IMR-90 (cell line): ENCODE results near the gene PIGM. TPM values are rescaled to one million over a fixed set of nuclear protein-coding genes. Genes with fewer than 3 reads are reported as not detected.

Experiments
- ATAC-seq: fragments of 200-7000 bp; cut with Tn5 transposase; 2 replicates; pipeline ENCODE4 v1.9.1; 2020; ENCODE audit warnings: low read depth, mild to moderate bottlenecking, moderate library complexity
- BruUV-seq: library from RNA; stranded (reverse); fragments of 400-500 nt; replicated peaks from 2 replicates; lab custom pipeline; 2021; lab: Mats Ljungman, UMichigan
- CTCF ChIA-PET: fragments of 300-600 bp; formaldehyde crosslinking; extraction: SDS; loops from one replicate; lab custom pipeline; 2021; ENCODE audit warnings: antibody characterized with exemption; lab: Yijun Ruan, JAX
- POLR2A ChIA-PET: fragments of 300-600 bp; sonication (Branson Sonifier 250); formaldehyde crosslinking; loops from one replicate; lab custom pipeline; 2022; ENCODE audit warnings: antibody characterized with exemption; ENCODE audit not compliant: unreplicated experiment; lab: Charles Lee
- DNase-seq: peaks from one replicate; pipeline ENCODE4 v3.0.0; 2013
- H2AFZ ChIP-seq: replicated peaks from 2 replicates; pipeline ENCODE3; 2013; ENCODE audit warnings: low read length, mild to moderate bottlenecking; ENCODE audit not compliant: poor library complexity
- H2AK5ac ChIP-seq: 2 replicates; pipeline ENCODE4 v1.6.1; 2013; ENCODE audit warnings: low read depth, low read length, inconsistent platforms
- H2AK9ac ChIP-seq: replicated peaks from 2 replicates; pipeline ENCODE3; 2013; ENCODE audit warnings: mild to moderate bottlenecking, low read depth, low read length, moderate library complexity; ENCODE audit not compliant: poor library complexity
- H2BK120ac ChIP-seq: 2 replicates; pipeline ENCODE4 v1.6.1; 2013; ENCODE audit warnings: low read depth, low read length, inconsistent platforms
- H2BK15ac ChIP-seq: 3 replicates; pipeline ENCODE4 v1.6.1; 2013; ENCODE audit warnings: low read depth, low read length, inconsistent platforms
- H2BK20ac ChIP-seq: 2 replicates; pipeline ENCODE4 v1.6.1; 2013; ENCODE audit warnings: low read depth, mild to moderate bottlenecking, inconsistent platforms, low read length, moderate library complexity
- H2BK5ac ChIP-seq: 2 replicates; pipeline ENCODE4 v1.6.1; 2013; ENCODE audit warnings: mild to moderate bottlenecking, low read depth, low read length, inconsistent platforms; ENCODE audit not compliant: poor library complexity, severe bottlenecking
- H3K14ac ChIP-seq: replicated peaks from 2 replicates; pipeline ENCODE4 v1.6.1; 2013; ENCODE audit warnings: low read depth, low read length, inconsistent platforms
- H3K18ac ChIP-seq: 2 replicates; pipeline ENCODE4 v1.6.1; 2013; ENCODE audit warnings: low read depth, low read length, control low read depth
- H3K23ac ChIP-seq: 2 replicates; pipeline ENCODE4 v1.6.1; 2013; ENCODE audit warnings: low read depth, low read length, inconsistent platforms
- H3K27ac ChIP-seq: 2 replicates; pipeline ENCODE4 v1.5.1; 2013; ENCODE audit warnings: mild to moderate bottlenecking, control low read depth, low read length; ENCODE audit not compliant: insufficient read depth
- H3K27me3 ChIP-seq: 2 replicates; pipeline ENCODE4 v1.6.1; 2013; ENCODE audit warnings: low read length; ENCODE audit not compliant: control insufficient read depth, insufficient read depth
- H3K36me3 ChIP-seq: 2 replicates; pipeline ENCODE4 v1.6.1; 2013; ENCODE audit warnings: low read length, mixed read lengths; ENCODE audit not compliant: control insufficient read depth, insufficient read depth
- H3K4ac ChIP-seq: 2 replicates; pipeline ENCODE4 v1.6.1; 2013; ENCODE audit warnings: low read depth, low read length, inconsistent platforms
- H3K4me1 ChIP-seq: 2 replicates; pipeline ENCODE4 v1.6.1; 2013; ENCODE audit warnings: low read length, mixed read lengths; ENCODE audit not compliant: control insufficient read depth, insufficient read depth
- H3K4me2 ChIP-seq: 2 replicates; pipeline ENCODE4 v1.6.1; 2013; ENCODE audit warnings: low read depth, mild to moderate bottlenecking, control low read depth, low read length, moderate library complexity
- H3K4me3 ChIP-seq: 2 replicates; pipeline ENCODE4 v1.5.1; 2013; ENCODE audit warnings: low read depth, mild to moderate bottlenecking, control low read depth, low read length, moderate library complexity; ENCODE audit not compliant: insufficient read depth
- H3K56ac ChIP-seq: 2 replicates; pipeline ENCODE4 v1.6.1; 2013; ENCODE audit warnings: low read length, inconsistent platforms; ENCODE audit not compliant: insufficient read depth; ENCODE audit errors: extremely low read depth
- H3K79me1 ChIP-seq, 2 experiments: 2 replicates each; pipeline ENCODE4 v1.6.1; 2013; ENCODE audit warnings: low read length in 2 of 2, inconsistent platforms in 1 of 2, low read depth in 1 of 2
- H3K9ac ChIP-seq: 2 replicates; pipeline ENCODE4 v1.6.1; 2013; ENCODE audit warnings: low read depth, low read length, control low read depth
- H3K9me1 ChIP-seq: 2 replicates; pipeline ENCODE4 v1.6.1; 2013; ENCODE audit warnings: low read length, inconsistent platforms; ENCODE audit not compliant: insufficient read depth
- H3K9me3 ChIP-seq: 2 replicates; pipeline ENCODE4 v1.6.1; 2013; ENCODE audit warnings: low read length; ENCODE audit not compliant: control insufficient read depth, insufficient read depth
- H4K20me1 ChIP-seq: 2 replicates; pipeline ENCODE4 v1.6.1; 2013; ENCODE audit warnings: low read length, inconsistent platforms; ENCODE audit not compliant: insufficient read depth
- H4K5ac ChIP-seq: 2 replicates; pipeline ENCODE4 v1.6.1; 2013; ENCODE audit warnings: mild to moderate bottlenecking, low read depth, low read length, control low read depth
- H4K8ac ChIP-seq, 2 experiments: 2 replicates each; pipeline ENCODE4 v1.6.1; 2013; ENCODE audit warnings: low read depth in 2 of 2, low read length in 2 of 2, control low read depth in 1 of 2, inconsistent platforms in 1 of 2
- H4K91ac ChIP-seq: 2 replicates; pipeline ENCODE4 v1.6.1; 2013; ENCODE audit warnings: low read depth, low read length, inconsistent platforms; ENCODE audit not compliant: insufficient read depth
- WGBS, 2 experiments: methylation state at CpG; one replicate each; pipeline versions ENCODE4 v1.1.5 to v1.1.7; 2013; ENCODE audit warnings: missing lambda C conversion rate in 2 of 2; ENCODE audit not compliant: insufficient read length in 1 of 2; ENCODE audit errors: extremely low coverage in 2 of 2; 5-methylcytosine and 5-hydroxymethylcytosine counted together
- dilution Hi-C: fragments of 300-500 bp; cut with HindIII; formaldehyde crosslinking; loops from one replicate; pipeline ENCODE4 v1.14.3; 2018; ENCODE audit warnings: low sequenced_read_pairs; ENCODE audit not compliant: unreplicated experiment
- in situ Hi-C: fragments of 300-500 bp; cut with MboI; formaldehyde crosslinking; loops from 3 replicates; pipeline ENCODE4 v1.14.3; 2019; ENCODE audit warnings: low sequenced_read_pairs, inconsistent platforms, mixed read lengths
- intact Hi-C: fragments of 100-400 bp; cut with micrococcal nuclease; formaldehyde crosslinking; loops from 2 replicates; pipeline ENCODE4 v1.10.0; 2022
- polyA plus RNA-seq, 3 experiments: library from polyadenylated mRNA; depleted of rRNA; stranded (reverse); fragments of >200 nt; gene quantifications; 2 replicates each; pipeline ENCODE4 v1.2.3, GENCODE V29; 2012; ENCODE audit warnings: low replicate concordance in 1 of 3
- total RNA-seq: library from RNA; depleted of rRNA; stranded (reverse); fragments of >200 nt; gene quantifications from 2 replicates; pipeline ENCODE4 v1.2.3, GENCODE V29; 2012
- TF ChIP-seq, protein P1 (sequence below): fragments of 150-350 bp; IDR thresholded peaks from 2 replicates; pipeline ENCODE4 v1.6.1; 2017; ENCODE audit warnings: mild to moderate bottlenecking, antibody characterized with exemption, low read length, low read depth

Gene PIGM
- total and polyA plus RNA-seq, 2 of the 4 experiments (the other 2 are of a cell fraction): 2.9 TPM

DNA sequence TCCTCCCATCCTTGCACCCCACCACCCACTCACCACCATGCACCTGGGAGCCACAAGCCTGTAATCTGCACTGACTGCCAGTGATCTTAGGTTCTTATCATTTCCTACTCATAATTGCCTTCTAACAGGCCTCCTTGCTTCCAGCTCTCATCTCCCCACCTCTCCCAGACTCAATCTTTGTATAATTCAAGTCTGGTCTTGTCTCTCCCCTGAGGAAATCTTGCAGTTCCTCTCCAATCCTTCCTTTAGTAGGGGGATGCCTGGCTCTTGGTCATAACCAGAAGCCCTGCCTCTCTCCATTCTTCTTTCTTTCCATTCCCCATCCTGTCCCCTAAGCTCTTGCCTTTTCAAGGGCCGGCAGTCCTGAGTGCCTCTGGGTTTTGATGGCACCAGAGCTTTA is 27.8 kb downstream of the PIGM start:
- no peak overlapping the region for H2BK15ac ChIP-seq
- ATAC-seq: no peak
- H4K8ac ChIP-seq: no peak overlapping the region
- H3K9me1 ChIP-seq: no peaks in the 10 kb centered on the region
- no peak overlapping the region for H2AK9ac ChIP-seq
- no peaks in the 10 kb centered on the region for H3K9me3 ChIP-seq
- no peak overlapping the region for H3K27ac ChIP-seq
- H4K5ac ChIP-seq: no peak overlapping the region
- dilution Hi-C loops: no loop called here
- H3K4ac ChIP-seq: no peak overlapping the region
- no peak overlapping the region for H3K4me2 ChIP-seq
- no peaks in the 10 kb centered on the region for H4K20me1 ChIP-seq
- H3K23ac ChIP-seq: no peak overlapping the region
- DNase-seq: no peak
- intact Hi-C loops: no loop called here
- no peak overlapping the region for H3K14ac ChIP-seq
- ChIA-PET POLR2A (no interaction called here), CTCF (interaction anchor here (0.5 kb wide), 1 partner anchor 25 kb away, joined by 4 read pairs; no protein-coding TSS in a partner anchor)
- H2BK120ac ChIP-seq: no peak overlapping the region
- no peaks in the 10 kb centered on the region for H3K4me1 ChIP-seq
- H4K91ac ChIP-seq: no peak overlapping the region
- no peak overlapping the region for H3K4me3 ChIP-seq
- in situ Hi-C loops: loop anchor here (10.0 kb wide), 1 partner anchor 219 kb away; the partner anchor contains the start of gene DUSP23
- no peak overlapping the region for H3K56ac ChIP-seq
- no TSS peak for BruUV-seq
- H3K36me3 ChIP-seq: no peaks in the 10 kb centered on the region
- 88% methylated on average over 1 of the region's 1 CpG; no CpG with 5 or more reads in 1 of the 2 experiments for WGBS, 2 experiments
- H3K18ac ChIP-seq: no peak overlapping the region
- no peak overlapping the region for H3K9ac ChIP-seq
- no peak overlapping the region for H2BK5ac ChIP-seq
- H2AK5ac ChIP-seq: no peak overlapping the region
- H3K27me3 ChIP-seq: peaks cover 13% of the 10 kb centered on the region
- TF ChIP-seq, protein P1, sequence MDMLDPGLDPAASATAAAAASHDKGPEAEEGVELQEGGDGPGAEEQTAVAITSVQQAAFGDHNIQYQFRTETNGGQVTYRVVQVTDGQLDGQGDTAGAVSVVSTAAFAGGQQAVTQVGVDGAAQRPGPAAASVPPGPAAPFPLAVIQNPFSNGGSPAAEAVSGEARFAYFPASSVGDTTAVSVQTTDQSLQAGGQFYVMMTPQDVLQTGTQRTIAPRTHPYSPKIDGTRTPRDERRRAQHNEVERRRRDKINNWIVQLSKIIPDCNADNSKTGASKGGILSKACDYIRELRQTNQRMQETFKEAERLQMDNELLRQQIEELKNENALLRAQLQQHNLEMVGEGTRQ: no peak
- no peaks in the 10 kb centered on the region for H3K79me1 ChIP-seq
- H2AFZ ChIP-seq: no peak overlapping the region
- no peak overlapping the region for H2BK20ac ChIP-seq
